Measurements from ENCODE around the gene BMPER. TPM values are rescaled to one million over a fixed set of nuclear protein-coding genes. Genes with fewer than 3 reads are reported as not detected.
A peak's percentile ranks its signal among the peaks of the same experiment; 100 is the strongest.

The BMPER gene
- total and polyA plus RNA-seq, 2 donors from 2014 or later, result 0.60 to 0.80 TPM

DNA sequence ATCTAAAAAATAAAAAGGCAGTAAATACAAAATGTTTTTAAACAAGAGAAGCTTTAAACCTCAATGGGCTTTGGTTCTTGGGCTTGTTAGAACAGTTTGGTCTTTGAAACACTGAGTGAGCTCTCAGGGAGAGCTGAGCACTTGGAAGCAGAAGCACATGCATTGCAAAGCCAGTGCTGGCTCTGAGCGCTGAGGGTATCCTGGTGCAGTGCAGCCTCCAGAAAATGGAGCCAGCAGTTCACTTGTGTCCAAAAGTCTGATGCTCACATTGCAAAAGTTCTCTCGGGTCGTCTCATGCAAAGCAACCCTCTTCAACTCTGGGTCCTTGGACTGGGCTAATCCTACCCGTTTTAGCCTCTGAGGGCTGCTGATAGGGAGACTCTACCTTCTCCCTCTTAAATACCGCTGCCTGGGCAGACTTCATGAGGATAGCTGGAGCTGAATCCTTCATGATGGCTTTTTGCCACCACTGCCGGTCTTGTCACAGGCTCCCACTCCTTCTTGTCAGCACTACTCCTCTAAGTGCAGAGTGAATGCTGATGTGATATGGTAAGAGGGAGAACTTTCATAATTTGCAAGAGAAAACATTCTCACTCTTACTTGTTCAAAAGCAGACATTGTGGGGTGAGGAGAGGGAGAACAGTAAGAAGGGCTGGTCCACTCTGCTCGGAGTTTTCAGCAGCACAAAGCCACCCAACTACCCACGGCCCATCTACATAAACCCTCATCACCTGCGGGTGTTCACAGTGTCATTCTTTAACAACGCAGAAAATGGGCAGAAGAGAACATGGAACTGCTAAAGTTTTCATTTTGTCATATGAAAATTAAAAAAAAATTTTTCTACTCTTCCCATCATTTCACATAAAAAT, 42.2 kb upstream of the BMPER start:
- TF ChIP-seq, protein P1, sequence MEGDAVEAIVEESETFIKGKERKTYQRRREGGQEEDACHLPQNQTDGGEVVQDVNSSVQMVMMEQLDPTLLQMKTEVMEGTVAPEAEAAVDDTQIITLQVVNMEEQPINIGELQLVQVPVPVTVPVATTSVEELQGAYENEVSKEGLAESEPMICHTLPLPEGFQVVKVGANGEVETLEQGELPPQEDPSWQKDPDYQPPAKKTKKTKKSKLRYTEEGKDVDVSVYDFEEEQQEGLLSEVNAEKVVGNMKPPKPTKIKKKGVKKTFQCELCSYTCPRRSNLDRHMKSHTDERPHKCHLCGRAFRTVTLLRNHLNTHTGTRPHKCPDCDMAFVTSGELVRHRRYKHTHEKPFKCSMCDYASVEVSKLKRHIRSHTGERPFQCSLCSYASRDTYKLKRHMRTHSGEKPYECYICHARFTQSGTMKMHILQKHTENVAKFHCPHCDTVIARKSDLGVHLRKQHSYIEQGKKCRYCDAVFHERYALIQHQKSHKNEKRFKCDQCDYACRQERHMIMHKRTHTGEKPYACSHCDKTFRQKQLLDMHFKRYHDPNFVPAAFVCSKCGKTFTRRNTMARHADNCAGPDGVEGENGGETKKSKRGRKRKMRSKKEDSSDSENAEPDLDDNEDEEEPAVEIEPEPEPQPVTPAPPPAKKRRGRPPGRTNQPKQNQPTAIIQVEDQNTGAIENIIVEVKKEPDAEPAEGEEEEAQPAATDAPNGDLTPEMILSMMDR (IDR thresholded peaks at IDR 0.05; ENCODE audit: borderline replicate concordance, extremely low read depth, insufficient read depth), result no peak
- intact Hi-C loops (cut with DNase I), result no loop called here
- Histone ChIP-seq H3K4me1 (ENCODE audit: control insufficient read depth in 2 of 3, insufficient read depth in 2 of 3, low read depth in 1 of 3, low read length in 3 of 3) (no peaks in the 10 kb centered on the region), H3K4me3 (ENCODE audit: low read length in 3 of 3) (no peak overlapping the region), H3K27ac (ENCODE audit: low read depth in 2 of 2, low read length in 2 of 2) (no peak overlapping the region), H3K9me3 (ENCODE audit: control insufficient read depth in 2 of 3, insufficient read depth in 1 of 3, low read length in 3 of 3) (no peaks in the 10 kb centered on the region), H3K27me3 (ENCODE audit: control insufficient read depth, insufficient read depth, low read length) (no peaks in the 10 kb centered on the region), H3K36me3 (ENCODE audit: control insufficient read depth in 2 of 3, insufficient read depth in 3 of 3, low read length in 3 of 3) (no peaks in the 10 kb centered on the region), H3K9ac (ENCODE audit: low read length in 3 of 3) (no peak overlapping the region)
- DNase-seq, result no peak
- FAIRE-seq, result no peak

DNA sequence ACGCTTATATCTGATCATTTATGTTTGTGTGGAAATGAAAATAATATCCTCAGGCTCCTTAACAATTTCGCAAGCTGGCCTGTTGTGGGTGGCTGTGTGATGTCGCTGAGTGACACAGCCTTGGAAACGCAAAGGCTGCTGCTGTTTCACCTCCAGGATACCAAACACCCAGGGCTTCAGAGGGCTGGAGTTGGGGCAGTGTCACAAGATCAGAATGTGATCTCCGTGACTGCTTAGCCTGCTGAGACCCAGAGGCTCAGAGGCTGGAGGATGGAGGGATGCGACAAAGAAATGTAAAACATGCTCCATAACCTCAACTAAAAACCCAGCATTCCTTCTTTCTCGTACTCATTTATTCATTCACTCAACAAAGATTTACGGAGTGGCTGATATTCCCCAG, 37.2 kb upstream of the BMPER start:
- no peaks in the 10 kb centered on the region for H3K36me3 ChIP-seq (ENCODE audit: control insufficient read depth in 2 of 3, insufficient read depth in 3 of 3, low read length in 3 of 3)
- no peaks in the 10 kb centered on the region for H3K4me1 ChIP-seq (ENCODE audit: control insufficient read depth in 2 of 3, insufficient read depth in 2 of 3, low read depth in 1 of 3, low read length in 3 of 3)
- TF ChIP-seq, protein P1 (IDR thresholded peaks at IDR 0.05; ENCODE audit: borderline replicate concordance, extremely low read depth, insufficient read depth), result no peak
- no peaks in the 10 kb centered on the region for H3K9me3 ChIP-seq (ENCODE audit: control insufficient read depth in 2 of 3, insufficient read depth in 1 of 3, low read length in 3 of 3)
- FAIRE-seq, result no peak
- peak in 1 of 5 donors; percentile 11 for DNase-seq
- H3K9ac ChIP-seq (ENCODE audit: low read length in 3 of 3), result no peak overlapping the region
- intact Hi-C loops (cut with DNase I), result no loop called here
- H3K4me3 ChIP-seq (ENCODE audit: low read length in 3 of 3), result no peak overlapping the region
- H3K27ac ChIP-seq (ENCODE audit: low read depth in 2 of 2, low read length in 2 of 2), result no peak overlapping the region
- H3K27me3 ChIP-seq (ENCODE audit: control insufficient read depth, insufficient read depth, low read length), result no peaks in the 10 kb centered on the region

DNA sequence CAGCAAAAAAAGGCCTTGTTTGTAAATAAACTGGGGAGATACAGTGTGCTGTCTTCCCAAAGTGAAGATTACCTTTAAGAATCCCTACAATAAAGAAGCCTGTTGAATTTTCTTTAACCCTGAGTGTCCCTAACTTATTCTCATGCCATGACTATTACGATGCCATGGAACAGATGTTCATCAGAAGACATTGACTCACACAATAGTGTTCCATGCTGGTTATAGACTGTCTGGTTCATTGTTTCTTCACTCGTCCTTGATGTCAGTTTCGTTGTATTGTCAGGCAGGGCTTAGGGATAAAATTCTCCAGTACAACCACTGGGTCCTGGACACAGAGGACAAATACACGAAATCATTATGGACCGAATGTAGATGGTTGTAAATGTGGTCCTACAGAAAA, 36.2 kb upstream of the BMPER start:
- no peak for DNase-seq

More for the DNA sequence above, 36.2 kb upstream of the BMPER start:
- Histone ChIP-seq H3K27me3 (ENCODE audit: control insufficient read depth, insufficient read depth, low read length) (no peaks in the 10 kb centered on the region), H3K4me1 (ENCODE audit: control insufficient read depth in 2 of 3, insufficient read depth in 2 of 3, low read depth in 1 of 3, low read length in 3 of 3) (no peaks in the 10 kb centered on the region), H3K27ac (ENCODE audit: low read depth in 2 of 2, low read length in 2 of 2) (no peak overlapping the region), H3K36me3 (ENCODE audit: control insufficient read depth in 2 of 3, insufficient read depth in 3 of 3, low read length in 3 of 3) (no peaks in the 10 kb centered on the region), H3K9me3 (ENCODE audit: control insufficient read depth in 2 of 3, insufficient read depth in 1 of 3, low read length in 3 of 3) (no peaks in the 10 kb centered on the region), H3K9ac (ENCODE audit: low read length in 3 of 3) (no peak overlapping the region), H3K4me3 (ENCODE audit: low read length in 3 of 3) (no peak overlapping the region)
- FAIRE-seq, result no peak
- intact Hi-C loops (cut with DNase I), result no loop called here
- TF ChIP-seq, protein P1 (IDR thresholded peaks at IDR 0.05; ENCODE audit: borderline replicate concordance, extremely low read depth, insufficient read depth), result no peak
